ENCODE measurements around the gene PATJ.

PATJ gene

GRCh38 chr1:61816191-61816590 is 73.9 kb downstream of the PATJ start:
- TF ChIP-seq REST (IDR thresholded peaks at IDR 0.05; ENCODE audit: insufficient read depth in 1 of 2, low read depth in 2 of 2, low read length in 2 of 2), result no peak
- no peak for TF ChIP-seq TAF1 (IDR thresholded peaks at IDR 0.05; ENCODE audit: borderline replicate concordance, insufficient read depth, low read length)
- no peak for TF ChIP-seq POLR2AphosphoS5 (IDR thresholded peaks at IDR 0.05; ENCODE audit: low read depth, low read length)
- TF ChIP-seq SIN3A (IDR thresholded peaks at IDR 0.05; ENCODE audit: borderline replicate concordance, insufficient read depth, low read length), result no peak
- TF ChIP-seq FOXP2 (optimal IDR thresholded peaks at IDR 0.05; ENCODE audit: borderline replicate concordance, extremely low read depth, extremely low read length, insufficient read depth), result no peak

GRCh38 chr1:61818992-61819391 is 76.7 kb downstream of the PATJ start:
- no peak for TF ChIP-seq SIN3A (IDR thresholded peaks at IDR 0.05; ENCODE audit: borderline replicate concordance, insufficient read depth, low read length)
- no peak for TF ChIP-seq REST (IDR thresholded peaks at IDR 0.05; ENCODE audit: insufficient read depth in 1 of 2, low read depth in 2 of 2, low read length in 2 of 2)
- TF ChIP-seq TAF1 (IDR thresholded peaks at IDR 0.05; ENCODE audit: borderline replicate concordance, insufficient read depth, low read length), result no peak
- TF ChIP-seq POLR2AphosphoS5 (IDR thresholded peaks at IDR 0.05; ENCODE audit: low read depth, low read length), result no peak
- no peak for TF ChIP-seq FOXP2 (optimal IDR thresholded peaks at IDR 0.05; ENCODE audit: borderline replicate concordance, extremely low read depth, extremely low read length, insufficient read depth)

GRCh38 chr1:61819421-61819820 is 77.1 kb downstream of the PATJ start:
- TF ChIP-seq SIN3A (IDR thresholded peaks at IDR 0.05; ENCODE audit: borderline replicate concordance, insufficient read depth, low read length) (no peak), POLR2AphosphoS5 (IDR thresholded peaks at IDR 0.05; ENCODE audit: low read depth, low read length) (no peak), TAF1 (IDR thresholded peaks at IDR 0.05; ENCODE audit: borderline replicate concordance, insufficient read depth, low read length) (no peak), REST (IDR thresholded peaks at IDR 0.05; ENCODE audit: insufficient read depth in 1 of 2, low read depth in 2 of 2, low read length in 2 of 2) (no peak), FOXP2 (optimal IDR thresholded peaks at IDR 0.05; ENCODE audit: borderline replicate concordance, extremely low read depth, extremely low read length, insufficient read depth) (no peak)

GRCh38 chr1:61825393-61825792 is 83.1 kb downstream of the PATJ start:
- no peak for TF ChIP-seq TAF1 (IDR thresholded peaks at IDR 0.05; ENCODE audit: borderline replicate concordance, insufficient read depth, low read length)
- TF ChIP-seq POLR2AphosphoS5 (IDR thresholded peaks at IDR 0.05; ENCODE audit: low read depth, low read length), result no peak
- TF ChIP-seq SIN3A (IDR thresholded peaks at IDR 0.05; ENCODE audit: borderline replicate concordance, insufficient read depth, low read length), result no peak
- no peak for TF ChIP-seq FOXP2 (optimal IDR thresholded peaks at IDR 0.05; ENCODE audit: borderline replicate concordance, extremely low read depth, extremely low read length, insufficient read depth)
- TF ChIP-seq REST (IDR thresholded peaks at IDR 0.05; ENCODE audit: insufficient read depth in 1 of 2, low read depth in 2 of 2, low read length in 2 of 2), result no peak

GRCh38 chr1:61828805-61829204 is 86.5 kb downstream of the PATJ start:
- TF ChIP-seq POLR2AphosphoS5 (IDR thresholded peaks at IDR 0.05; ENCODE audit: low read depth, low read length) (no peak), SIN3A (IDR thresholded peaks at IDR 0.05; ENCODE audit: borderline replicate concordance, insufficient read depth, low read length) (no peak), TAF1 (IDR thresholded peaks at IDR 0.05; ENCODE audit: borderline replicate concordance, insufficient read depth, low read length) (no peak), FOXP2 (optimal IDR thresholded peaks at IDR 0.05; ENCODE audit: borderline replicate concordance, extremely low read depth, extremely low read length, insufficient read depth) (no peak), REST (IDR thresholded peaks at IDR 0.05; ENCODE audit: insufficient read depth in 1 of 2, low read depth in 2 of 2, low read length in 2 of 2) (no peak)
